Large intestine (tissue), 3 donors: Measurements from ENCODE around the gene TMEM191C. TPM values are rescaled to one million over a fixed set of nuclear protein-coding genes. Genes with fewer than 3 reads are reported as not detected.
"Not testable (repeated sequence)": the region's sequence is repeated elsewhere in the genome, so short reads cannot be mapped to it uniquely, and the experiment has no call there.

ENCODE experiments used
- DNase-seq, 2 donors: peaks; one replicate each; pipeline versions ENCODE4 v3.0.0 to v3.0.0-alpha.2; 2013
- H3K27ac ChIP-seq: one replicate; pipeline ENCODE4 v1.5.1; 2013; ENCODE audit warnings: low read length
- H3K27me3 ChIP-seq: 2 replicates; pipeline ENCODE4 v1.6.1; 2013; ENCODE audit warnings: low read length; ENCODE audit not compliant: control insufficient read depth, insufficient read depth
- H3K36me3 ChIP-seq: 2 replicates; pipeline ENCODE4 v1.6.1; 2013; ENCODE audit warnings: low read length; ENCODE audit not compliant: control insufficient read depth, insufficient read depth
- H3K4me1 ChIP-seq: one replicate; pipeline ENCODE4 v1.6.1; 2013; ENCODE audit warnings: low read length; ENCODE audit not compliant: control insufficient read depth, insufficient read depth
- H3K4me3 ChIP-seq: one replicate; pipeline ENCODE4 v1.5.1; 2013; ENCODE audit warnings: low read length
- H3K9me3 ChIP-seq: one replicate; pipeline ENCODE4 v1.6.1; 2013; ENCODE audit warnings: mild to moderate bottlenecking, low read depth, low read length, moderate library complexity; ENCODE audit not compliant: control insufficient read depth
- WGBS: methylation state at CpG from one replicate; pipeline ENCODE4 v1.1.5; 2013; ENCODE audit warnings: low lambda C conversion rate; ENCODE audit not compliant: insufficient coverage; 5-methylcytosine and 5-hydroxymethylcytosine counted together
- polyA plus RNA-seq: library from polyadenylated mRNA; unstranded; fragments of 120-200 nt; gene quantifications from one replicate; pipeline ENCODE4 v1.2.1, GENCODE V29; 2013

The TMEM191C gene
- polyA plus RNA-seq, 1 donor: 4.6 TPM

DNA sequence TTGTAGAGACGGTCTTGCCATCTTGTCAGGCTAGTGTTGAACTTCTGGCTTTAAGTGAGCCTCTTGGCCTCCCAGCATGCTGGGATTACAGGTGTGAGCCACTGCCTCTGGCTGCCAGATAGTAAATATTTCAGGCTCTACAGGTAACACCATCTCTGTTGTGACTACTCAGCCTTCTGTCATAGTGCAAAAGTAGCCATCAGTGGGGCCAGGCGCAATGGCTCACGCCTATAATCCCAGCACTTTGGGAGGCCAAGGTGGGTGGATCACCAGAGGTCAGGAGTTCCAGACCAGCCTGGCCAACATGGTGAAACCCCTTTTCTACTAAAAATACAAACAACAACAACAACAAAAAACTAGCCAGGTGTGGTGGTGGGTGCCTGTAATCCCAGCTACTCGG lies 14.5 kb upstream of the TMEM191C start:
- not testable (repeated sequence) for H3K27me3 ChIP-seq, H3K4me1 ChIP-seq, DNase-seq, H3K9me3 ChIP-seq, H3K4me3 ChIP-seq, H3K27ac ChIP-seq, H3K36me3 ChIP-seq
- WGBS: no CpG with 5 or more reads among the region's 4 CpGs

GRCh38 chr22:21454998-21455333 lies 12.2 kb upstream of the TMEM191C start:
- not testable (repeated sequence) for H3K36me3 ChIP-seq, DNase-seq, H3K4me1 ChIP-seq, H3K9me3 ChIP-seq, H3K27ac ChIP-seq, H3K4me3 ChIP-seq, H3K27me3 ChIP-seq
- WGBS: no CpG with 5 or more reads among the region's 9 CpGs

DNA sequence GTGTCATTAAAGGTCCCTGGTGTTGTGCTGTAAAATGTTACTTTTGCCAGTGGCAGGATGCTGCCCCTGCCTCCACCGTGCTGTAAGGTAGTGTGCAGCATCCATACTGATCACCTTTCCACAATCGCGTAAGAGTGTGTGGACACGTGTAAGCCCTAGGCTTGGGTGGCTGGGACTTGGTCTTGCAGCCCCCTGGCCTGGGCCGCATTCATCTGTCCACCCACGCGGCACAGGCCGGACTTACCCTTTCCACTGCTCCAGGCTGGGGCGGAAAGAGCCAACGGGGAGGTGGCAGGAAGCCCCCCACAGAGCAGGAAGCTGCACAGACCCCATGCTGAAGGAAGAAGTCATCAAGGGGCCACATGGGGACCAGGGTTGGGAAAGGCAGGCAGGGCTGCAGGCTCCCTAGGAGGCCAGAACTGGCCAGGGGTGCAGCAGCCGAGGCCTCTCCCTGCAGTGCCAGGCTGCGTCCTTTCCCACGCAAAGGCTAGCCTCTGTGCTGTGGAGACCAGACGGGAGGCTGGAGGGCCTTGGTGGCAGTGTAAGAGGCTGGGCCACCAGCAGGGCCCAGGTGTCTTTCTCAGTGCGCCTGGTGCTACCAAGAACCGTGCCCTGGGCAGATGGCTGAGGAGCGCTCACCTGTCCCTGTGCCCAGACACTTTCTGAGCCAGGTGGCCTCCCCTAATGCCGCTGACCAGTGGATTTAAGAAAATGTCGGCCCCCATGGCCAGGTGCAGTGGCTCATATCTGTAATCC lies 11.7 kb upstream of the TMEM191C start:
- no peaks in the 10 kb centered on the region for H3K36me3 ChIP-seq
- no peaks in the 10 kb centered on the region for H3K9me3 ChIP-seq
- H3K4me3 ChIP-seq: no peak overlapping the region
- no peaks in the 10 kb centered on the region for H3K27me3 ChIP-seq
- DNase-seq: no peak
- no CpG with 5 or more reads among the region's 19 CpGs for WGBS
- H3K4me1 ChIP-seq: peaks cover 2% of the 10 kb centered on the region
- no peak overlapping the region for H3K27ac ChIP-seq

DNA sequence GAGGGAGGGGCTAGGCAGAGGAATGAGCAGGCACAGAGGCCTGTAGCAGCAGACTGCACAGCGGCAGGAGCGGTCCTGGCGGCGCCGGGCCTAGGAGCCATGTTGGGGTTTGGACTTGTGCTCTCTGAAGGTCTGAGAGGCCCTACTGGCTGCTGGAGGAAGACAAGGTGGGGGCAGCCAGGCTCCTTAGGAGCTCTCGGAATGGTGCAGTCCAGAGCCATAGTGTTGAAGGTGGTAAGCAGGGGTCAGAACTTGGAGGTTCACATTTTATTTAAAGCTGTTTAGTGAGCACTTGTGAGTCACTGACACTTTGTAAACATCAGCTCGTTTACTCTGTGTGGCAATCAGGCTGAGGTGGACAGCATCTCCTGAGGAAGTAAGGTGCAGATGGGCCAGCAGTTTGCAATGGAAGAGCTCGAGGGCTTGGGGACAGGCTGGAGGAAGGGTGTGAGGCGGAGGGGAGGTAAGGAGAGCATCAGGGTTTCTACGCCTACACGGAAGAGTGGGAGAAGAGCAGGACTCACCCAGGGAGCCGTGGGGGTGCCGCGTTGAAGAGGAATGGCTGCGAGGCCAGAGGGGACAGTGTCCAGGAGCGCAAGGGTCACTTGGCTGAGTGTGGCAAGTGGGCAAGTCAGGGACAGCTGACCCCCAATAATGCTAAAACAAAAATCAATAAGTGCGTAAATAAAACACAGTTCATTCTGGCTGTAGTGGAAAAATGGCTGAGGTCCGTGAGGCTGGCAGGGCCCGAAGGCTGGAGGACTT lies 10.0 kb upstream of the TMEM191C start:
- no peaks in the 10 kb centered on the region for H3K9me3 ChIP-seq
- H3K36me3 ChIP-seq: no peaks in the 10 kb centered on the region
- H3K27me3 ChIP-seq: no peaks in the 10 kb centered on the region
- no peak overlapping the region for H3K4me3 ChIP-seq
- DNase-seq: no peak
- WGBS: no CpG with 5 or more reads among the region's 19 CpGs
- H3K4me1 ChIP-seq: no peaks in the 10 kb centered on the region
- no peak overlapping the region for H3K27ac ChIP-seq

DNA sequence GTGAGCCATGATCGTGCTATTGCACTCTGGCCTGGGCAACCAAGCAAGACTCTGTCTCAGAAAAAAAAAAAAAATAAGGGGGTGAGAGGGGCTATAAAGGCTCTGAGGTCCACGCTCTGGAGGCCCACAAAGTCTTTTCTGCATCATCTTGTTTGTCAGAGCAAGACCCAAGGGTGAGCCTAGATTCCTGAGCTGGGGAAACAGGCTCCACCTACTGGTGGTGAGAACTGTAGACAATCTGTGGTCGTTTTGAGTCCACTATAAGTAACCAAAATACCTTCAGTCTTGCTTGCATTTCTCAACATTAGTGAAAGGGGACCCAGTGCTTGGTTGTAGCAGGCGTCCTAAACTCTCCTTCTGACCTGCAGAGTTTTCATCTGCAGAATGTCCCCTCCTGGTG lies 4.5 kb upstream of the TMEM191C start:
- H3K36me3 ChIP-seq, H3K27me3 ChIP-seq, H3K9me3 ChIP-seq, H3K4me1 ChIP-seq, H3K4me3 ChIP-seq, DNase-seq, H3K27ac ChIP-seq: not testable (repeated sequence)
- no CpG with 5 or more reads among the region's 4 CpGs for WGBS

DNA sequence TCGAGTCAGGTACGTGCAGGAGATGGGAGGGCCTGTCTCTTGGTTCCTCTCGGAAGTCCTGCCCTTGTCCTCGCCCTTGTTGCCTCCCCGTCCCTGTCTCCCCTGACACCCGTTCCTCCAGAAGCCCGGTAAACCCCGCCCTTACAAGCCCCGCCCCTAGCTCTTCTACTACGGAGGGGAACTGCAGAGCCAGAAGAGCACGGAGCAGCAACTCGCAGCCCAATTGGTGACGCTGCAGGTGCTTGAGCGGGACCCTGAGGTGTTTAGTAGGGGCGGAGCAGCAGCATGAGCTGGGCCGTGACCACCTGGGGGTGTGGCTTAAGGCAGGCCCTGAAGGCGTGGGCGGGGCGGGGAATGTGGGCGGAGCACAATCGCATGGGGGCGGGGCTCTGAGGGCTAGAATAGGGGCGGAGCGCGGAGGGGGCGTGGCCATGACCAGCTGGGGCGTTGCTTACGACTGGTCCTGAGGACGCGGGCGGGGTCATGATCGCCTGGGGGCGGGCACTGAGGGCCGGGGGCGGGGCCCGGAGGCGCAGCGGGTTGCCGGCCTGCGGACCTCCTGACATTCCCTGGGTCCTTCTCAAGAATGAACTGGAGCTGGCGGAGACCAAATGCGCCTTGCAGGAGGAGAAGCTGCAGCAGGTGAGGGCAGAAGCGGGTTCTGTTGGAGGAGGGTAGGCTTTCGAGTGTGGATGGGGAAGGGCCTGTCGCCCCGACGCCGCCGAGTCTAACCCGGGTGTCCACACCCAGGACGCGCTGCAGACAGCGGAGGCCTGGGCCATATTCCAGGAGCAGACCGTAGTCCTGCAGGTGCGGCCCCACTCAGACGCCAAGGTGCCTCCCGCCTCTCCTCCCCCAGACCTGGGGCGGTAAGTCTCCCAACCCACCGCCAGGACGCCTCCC lies 1.3 kb downstream of the TMEM191C start:
- no CpG with 5 or more reads among the region's 60 CpGs for WGBS
- H3K27me3 ChIP-seq, H3K36me3 ChIP-seq, H3K9me3 ChIP-seq, H3K4me1 ChIP-seq: not testable (repeated sequence)
- H3K27ac ChIP-seq: peak overlapping the region; percentile 68
- peak; percentile 88 to 93 for DNase-seq
- H3K4me3 ChIP-seq: peak overlapping the region; percentile 23

- no CpG with 5 or more reads among the region's 87 CpGs for WGBS
- not testable (repeated sequence) for H3K36me3 ChIP-seq, H3K9me3 ChIP-seq, H3K27me3 ChIP-seq, H3K4me3 ChIP-seq, H3K27ac ChIP-seq, H3K4me1 ChIP-seq
- peak in 1 of 2 donors; percentile 1 for DNase-seq
These were observed 2.2 kb downstream of the TMEM191C start for GRCh38 chr22:21469097-21469994.

DNA sequence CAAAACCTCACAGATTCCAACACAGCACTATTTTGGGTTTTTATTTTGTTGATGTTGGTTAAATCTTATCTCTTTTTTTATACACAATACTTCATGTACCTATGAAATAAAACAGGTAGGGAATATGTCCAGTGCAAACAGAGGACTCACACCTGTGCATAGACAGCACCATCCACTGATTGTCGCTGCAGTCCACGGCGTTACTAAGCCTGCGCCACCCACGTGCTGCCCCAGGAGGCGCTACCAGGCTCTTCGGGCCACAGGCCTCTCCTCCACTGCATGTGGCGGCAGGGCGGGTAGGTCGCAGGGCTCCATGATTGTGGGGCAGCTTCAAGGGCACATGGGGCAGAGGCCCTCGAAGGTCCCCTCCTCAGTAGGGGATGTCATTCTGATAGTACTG lies 5.8 kb downstream of the TMEM191C start:
- H3K9me3 ChIP-seq, H3K36me3 ChIP-seq, H3K27me3 ChIP-seq, H3K4me3 ChIP-seq, H3K4me1 ChIP-seq, H3K27ac ChIP-seq, DNase-seq: not testable (repeated sequence)
- WGBS: no CpG with 5 or more reads among the region's 11 CpGs

- not testable (repeated sequence) for H3K36me3 ChIP-seq, H3K4me1 ChIP-seq, H3K27ac ChIP-seq, H3K9me3 ChIP-seq, H3K4me3 ChIP-seq, DNase-seq, H3K27me3 ChIP-seq
- WGBS: no CpG with 5 or more reads among the region's 13 CpGs
These were observed 6.5 kb downstream of the TMEM191C start for GRCh38 chr22:21473664-21474063.

DNA sequence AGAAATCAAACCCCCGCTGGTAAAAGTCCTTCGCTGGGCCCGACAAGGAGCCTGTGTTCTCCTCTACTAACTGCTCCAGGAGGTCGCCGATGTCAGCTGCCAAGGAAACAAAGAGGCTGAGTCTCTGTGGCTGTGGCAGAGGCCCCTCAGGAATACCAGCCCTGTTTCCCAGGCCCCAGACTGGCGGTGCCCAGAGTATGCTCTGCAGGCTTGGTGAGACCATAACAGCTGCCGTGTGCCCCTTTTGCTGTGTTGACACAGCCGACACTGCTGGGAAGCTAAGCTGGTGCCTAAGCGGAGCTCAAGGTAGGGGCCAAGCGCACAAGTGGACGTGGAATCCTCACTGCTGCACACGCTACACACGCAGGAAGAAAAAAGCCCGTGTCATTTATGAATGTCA lies 16.9 kb downstream of the TMEM191C start:
- H3K4me3 ChIP-seq, H3K27ac ChIP-seq, DNase-seq, H3K27me3 ChIP-seq, H3K36me3 ChIP-seq, H3K9me3 ChIP-seq, H3K4me1 ChIP-seq: not testable (repeated sequence)
- no CpG with 5 or more reads among the region's 14 CpGs for WGBS
